ENCODE measurements around the gene FGFR2. TPM values are rescaled to one million over a fixed set of nuclear protein-coding genes. Genes with fewer than 3 reads are reported as not detected.

Gene FGFR2
- total RNA-seq, 1 experiment from 2014 or later: 5.7 TPM

- Histone ChIP-seq H3K36me3 (ENCODE audit: control insufficient read depth, insufficient read depth, low read length) (no peaks in the 10 kb centered on the region), H3K9me3 (ENCODE audit: control insufficient read depth, insufficient read depth, low read depth, low read length) (no peaks in the 10 kb centered on the region), H3K27me3 (ENCODE audit: control insufficient read depth, insufficient read depth, low read length) (no peaks in the 10 kb centered on the region), H3K4me3 (ENCODE audit: low read depth in 2 of 2, low read length in 2 of 2) (no peak overlapping the region), H3K27ac (ENCODE audit: low read length) (no peak overlapping the region), H3K4me1 (ENCODE audit: control insufficient read depth, insufficient read depth, low read length) (peaks cover 6% of the 10 kb centered on the region; the same call in 1 of the 2 replicates)
- in situ Hi-C loops (cut with HindIII; ENCODE audit: low pct_unique_long_range_greater_than_20kb, low sequenced_read_pairs): no loop called here
- DNase-seq (ENCODE audit: low read depth, low spot score): no peak
- ChIA-PET POLR2A (interaction anchor here (0.7 kb wide), 1 partner anchor 45 kb away, joined by 9 read pairs; no protein-coding TSS in a partner anchor), CTCF (no interaction called here)
- ATAC-seq: no peak
- TF ChIP-seq TCF7L2 (IDR thresholded peaks at IDR 0.05; ENCODE audit: low read depth, low read length) (no peak), CTCF (IDR thresholded peaks at IDR 0.05) (no peak), POLR2AphosphoS5 (IDR thresholded peaks at IDR 0.05; ENCODE audit: low read depth, low read length) (no peak), REST (IDR thresholded peaks at IDR 0.05; ENCODE audit: insufficient read depth in 1 of 2, low read depth in 2 of 2, low read length in 1 of 2) (no peak), SIN3A (IDR thresholded peaks at IDR 0.05; ENCODE audit: borderline replicate concordance, insufficient read depth, low read depth, low read length) (no peak)
- intact Hi-C loops (cut with micrococcal nuclease; ENCODE audit: unreplicated experiment): no loop called here
- BruUV-seq (replicated peaks): no TSS peak
These were observed 67.0 kb downstream of the FGFR2 start for GRCh38 chr10:121531076-121531829.

GRCh38 chr10:121530481-121531075 is 67.7 kb downstream of the FGFR2 start:
- in situ Hi-C loops (cut with HindIII; ENCODE audit: low pct_unique_long_range_greater_than_20kb, low sequenced_read_pairs): no loop called here
- Histone ChIP-seq H3K9me3 (ENCODE audit: control insufficient read depth, insufficient read depth, low read depth, low read length) (no peaks in the 10 kb centered on the region), H3K27ac (ENCODE audit: low read length) (no peak overlapping the region), H3K27me3 (ENCODE audit: control insufficient read depth, insufficient read depth, low read length) (no peaks in the 10 kb centered on the region), H3K4me3 (ENCODE audit: low read depth in 2 of 2, low read length in 2 of 2) (no peak overlapping the region), H3K4me1 (ENCODE audit: control insufficient read depth, insufficient read depth, low read length) (peaks cover 6% of the 10 kb centered on the region; the same call in 1 of the 2 replicates), H3K36me3 (ENCODE audit: control insufficient read depth, insufficient read depth, low read length) (no peaks in the 10 kb centered on the region)
- POLR2A ChIA-PET: no interaction called here
- BruUV-seq (replicated peaks): no TSS peak
- ATAC-seq (no peak), DNase-seq (ENCODE audit: low read depth, low spot score) (no peak)
- TF ChIP-seq TCF7L2 (IDR thresholded peaks at IDR 0.05; ENCODE audit: low read depth, low read length) (no peak), CTCF (IDR thresholded peaks at IDR 0.05) (no peak), SIN3A (IDR thresholded peaks at IDR 0.05; ENCODE audit: borderline replicate concordance, insufficient read depth, low read depth, low read length) (no peak), REST (IDR thresholded peaks at IDR 0.05; ENCODE audit: insufficient read depth in 1 of 2, low read depth in 2 of 2, low read length in 1 of 2) (no peak), POLR2AphosphoS5 (IDR thresholded peaks at IDR 0.05; ENCODE audit: low read depth, low read length) (no peak)
- intact Hi-C loops (cut with micrococcal nuclease; ENCODE audit: unreplicated experiment): no loop called here
- CTCF ChIA-PET: no interaction called here

All from Panc1 (cell line).